HTR-8/SVneo (cell line): ENCODE measurements around the gene LILRA6.
"Not testable (repeated sequence)": the region's sequence is repeated elsewhere in the genome, so short reads cannot be mapped to it uniquely, and the experiment has no call there.

Source experiments
- DNase-seq: peaks from one replicate; pipeline ENCODE4 v3.0.0; 2011; ENCODE audit warnings: low spot score, mixed read lengths; ENCODE audit not compliant: insufficient read length
- FAIRE-seq: peaks from 2 replicates; lab custom pipeline; 2011; peaks lifted over from hg19 to GRCh38; lab: Jason Lieb, UNC

LILRA6 gene

GRCh38 chr19:54268936-54269335, 26.3 kb upstream of the LILRA6 start:
- no peak for DNase-seq
- FAIRE-seq, result no peak

DNA sequence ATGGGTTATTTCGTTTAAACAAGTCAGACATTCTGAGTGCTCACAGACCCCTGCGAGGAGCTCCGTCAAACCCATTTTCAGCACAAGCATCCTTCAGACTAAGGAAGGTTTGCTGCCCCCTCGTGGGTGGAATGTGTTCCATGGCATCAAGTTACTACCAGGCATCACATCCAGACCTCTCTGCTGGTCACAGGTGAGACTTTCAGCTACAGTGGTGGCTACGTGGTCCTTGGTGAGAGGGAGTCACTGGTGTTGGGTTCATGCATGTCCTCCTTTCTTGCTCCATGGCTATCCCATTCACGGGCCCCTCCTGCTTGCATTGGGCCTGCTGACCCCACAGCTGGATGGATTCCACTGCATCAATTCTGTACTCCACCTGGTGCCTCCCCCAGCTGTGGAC, 23.5 kb upstream of the LILRA6 start:
- FAIRE-seq, result peak; percentile 77

DNA sequence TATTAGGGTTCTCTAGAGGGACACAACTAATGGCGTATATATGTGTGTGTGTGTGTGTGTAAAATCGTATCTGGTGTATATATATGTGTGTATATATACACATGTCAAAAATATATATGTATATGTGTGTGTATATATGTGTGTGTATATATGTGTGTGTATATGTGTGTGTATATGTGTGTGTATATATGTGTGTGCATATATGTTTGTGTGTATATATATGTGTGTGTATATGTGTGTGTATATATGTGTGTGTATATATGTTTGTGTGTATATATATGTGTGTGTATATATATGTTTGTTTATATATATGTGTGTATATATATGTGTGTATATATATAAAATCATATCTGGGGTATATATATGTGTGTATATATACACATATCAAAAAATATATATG, 19.9 kb upstream of the LILRA6 start:
- FAIRE-seq (no peak), DNase-seq (no peak)

More for the DNA sequence above, 23.5 kb upstream of the LILRA6 start:
- peak; percentile 67 for DNase-seq

- DNase-seq (no peak), FAIRE-seq (no peak)
These were observed 19.5 kb upstream of the LILRA6 start for GRCh38 chr19:54262066-54262465.

GRCh38 chr19:54257116-54257480, 14.5 kb upstream of the LILRA6 start, which contains the start of gene LILRB5:
TSS of gene LILRB5 (minus strand) at chr19:54257273. CDS start at chr19:54257193, 80 bp downstream.
- no peak for FAIRE-seq
- no peak for DNase-seq

GRCh38 chr19:54256250-54257115, 13.9 kb upstream of the LILRA6 start:
- FAIRE-seq (no peak), DNase-seq (no peak)

- DNase-seq, result no peak
- FAIRE-seq, result no peak
These were observed 12.7 kb upstream of the LILRA6 start for GRCh38 chr19:54255105-54255775.

GRCh38 chr19:54254195-54254906, 11.8 kb upstream of the LILRA6 start:
- DNase-seq (no peak), FAIRE-seq (no peak)

DNA sequence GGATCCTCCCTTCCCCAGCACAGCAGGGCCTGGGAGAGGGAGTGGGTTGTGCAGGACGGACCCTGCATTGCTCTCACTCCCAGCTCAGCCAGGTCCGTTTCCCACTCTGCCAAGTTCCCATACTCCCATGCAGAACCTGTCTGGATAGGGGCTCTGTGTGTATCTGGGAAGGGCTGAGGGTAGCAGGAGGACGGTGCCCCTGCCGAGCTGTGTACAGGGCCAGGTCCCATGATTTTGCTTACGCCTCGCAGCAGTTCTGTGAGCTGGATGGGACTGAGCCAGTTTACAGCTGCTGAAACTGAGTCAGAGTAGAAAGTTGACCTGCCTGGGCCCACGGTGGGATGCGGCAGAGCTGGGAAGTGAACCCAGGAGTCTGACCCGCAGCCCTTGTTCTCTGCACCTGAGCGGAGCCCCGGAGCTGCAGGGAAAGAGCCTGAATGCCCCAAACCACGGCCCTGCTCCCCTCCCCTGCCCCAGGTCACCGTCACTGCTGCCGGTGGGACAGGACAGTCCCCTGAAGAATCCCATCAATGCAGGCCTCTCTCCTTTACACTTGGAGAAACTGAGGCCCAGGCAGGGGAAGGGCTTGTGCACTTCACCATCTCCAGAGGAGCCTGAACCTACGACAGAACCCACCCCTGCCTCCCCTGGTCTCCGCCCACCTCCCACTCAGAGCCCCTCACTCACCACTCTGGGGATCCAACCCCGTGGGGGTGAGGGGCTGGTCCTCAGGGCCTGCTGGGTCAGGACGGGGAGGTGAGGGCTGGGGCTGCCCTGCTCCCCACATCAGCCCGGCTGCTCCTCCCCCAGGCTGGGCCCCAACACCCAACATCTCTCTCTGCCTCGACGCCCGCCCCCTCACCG, 11.0 kb upstream of the LILRA6 start:
- DNase-seq, result no peak
- no peak for FAIRE-seq

- FAIRE-seq (no peak), DNase-seq (no peak)
These were observed 10.3 kb upstream of the LILRA6 start for GRCh38 chr19:54252845-54253244.

GRCh38 chr19:54252243-54252642, 9.7 kb upstream of the LILRA6 start:
- no peak for FAIRE-seq
- no peak for DNase-seq

DNA sequence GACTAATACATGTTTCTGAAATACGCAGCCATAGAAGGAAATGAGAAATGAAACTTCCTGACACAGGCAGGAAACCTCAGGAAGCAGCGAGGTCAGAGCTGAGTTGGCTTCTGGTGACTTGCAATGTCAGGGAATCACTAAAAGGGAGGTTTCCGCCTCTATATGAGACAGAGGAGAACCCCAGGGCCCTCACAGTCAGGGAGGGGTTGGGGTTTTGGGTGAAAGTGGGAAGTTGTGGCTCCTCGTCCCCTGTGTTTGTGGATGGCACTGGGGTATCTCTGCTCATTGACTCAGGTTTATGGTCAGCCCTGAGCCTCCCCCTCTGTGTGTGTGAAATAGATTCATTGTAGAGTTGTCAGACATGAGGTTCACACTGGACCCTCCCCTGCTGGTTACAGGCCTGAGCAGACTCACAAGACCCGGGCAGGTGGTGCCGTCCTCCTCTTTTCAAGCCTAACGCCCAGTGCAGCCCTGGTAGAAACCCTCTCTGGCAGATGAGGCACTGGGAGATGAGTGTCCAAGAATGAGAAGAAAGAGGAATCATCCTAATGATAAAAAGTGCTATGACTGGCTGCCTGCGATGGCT, 5.5 kb upstream of the LILRA6 start:
- no peak for FAIRE-seq
- no peak for DNase-seq

DNA sequence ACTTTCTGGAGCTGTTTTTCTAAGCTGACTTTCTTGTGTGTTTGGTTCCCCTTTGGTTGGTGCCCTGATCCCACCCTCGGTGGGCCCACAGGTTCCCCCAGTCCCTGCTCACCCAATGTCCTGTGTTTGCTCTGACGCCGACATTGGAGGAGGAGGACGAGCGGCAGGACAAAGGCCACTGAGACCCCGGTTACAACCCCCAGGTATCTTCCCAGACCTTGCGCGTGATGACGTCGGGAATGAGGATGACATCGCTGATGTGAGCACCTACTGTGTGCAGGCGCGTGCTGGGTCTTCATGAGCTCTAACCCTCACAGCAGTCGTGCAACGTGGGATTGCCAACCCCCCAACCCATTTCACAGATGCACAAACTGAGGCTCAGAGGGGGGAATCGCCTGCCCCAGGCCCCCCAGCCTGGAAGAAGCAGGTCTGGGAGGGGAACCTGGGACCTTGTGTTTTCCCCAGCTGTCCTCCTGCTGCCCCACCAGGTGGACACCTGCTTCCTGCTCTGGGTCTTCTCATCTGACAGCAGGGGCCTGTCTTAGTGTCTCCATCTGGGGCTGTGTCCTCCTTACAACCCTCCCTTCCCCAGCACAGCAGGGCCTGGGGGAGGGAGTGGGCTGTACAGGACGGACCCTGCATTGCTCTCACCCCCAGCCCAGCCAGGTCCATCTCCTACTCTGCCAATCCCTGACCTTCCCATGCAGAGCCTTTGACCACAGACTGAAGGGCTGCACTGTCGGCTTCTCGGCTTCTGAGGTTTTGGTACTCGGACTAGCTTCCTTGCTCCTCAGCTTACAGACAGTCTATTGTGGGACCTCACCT, 4.7 kb upstream of the LILRA6 start:
- DNase-seq (no peak), FAIRE-seq (no peak)

DNA sequence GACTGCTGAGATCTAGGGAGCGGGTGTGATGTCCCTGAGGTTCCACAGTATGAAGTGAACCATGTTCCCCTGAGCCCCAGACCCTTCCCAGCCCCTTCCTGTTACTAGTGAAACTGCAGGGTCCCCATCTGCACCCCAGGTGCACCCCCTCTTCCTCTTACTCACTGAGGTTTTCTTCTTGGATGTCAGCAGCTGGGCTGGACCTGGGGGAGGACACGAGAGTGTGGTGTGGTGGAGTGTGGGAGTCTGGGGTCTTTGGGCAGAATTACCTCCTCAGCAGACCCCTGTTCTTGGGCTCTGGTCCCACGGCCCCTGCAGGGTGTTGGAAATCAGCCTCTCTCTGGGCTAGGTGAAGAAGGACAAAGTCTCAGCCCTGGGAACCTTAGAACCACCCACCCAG, 3.3 kb upstream of the LILRA6 start:
- FAIRE-seq, result no peak

GRCh38 chr19:54243809-54244208, 1.2 kb upstream of the LILRA6 start:
- not testable (repeated sequence) for DNase-seq, FAIRE-seq

More for the DNA sequence above, 3.3 kb upstream of the LILRA6 start:
- DNase-seq, result no peak

DNA sequence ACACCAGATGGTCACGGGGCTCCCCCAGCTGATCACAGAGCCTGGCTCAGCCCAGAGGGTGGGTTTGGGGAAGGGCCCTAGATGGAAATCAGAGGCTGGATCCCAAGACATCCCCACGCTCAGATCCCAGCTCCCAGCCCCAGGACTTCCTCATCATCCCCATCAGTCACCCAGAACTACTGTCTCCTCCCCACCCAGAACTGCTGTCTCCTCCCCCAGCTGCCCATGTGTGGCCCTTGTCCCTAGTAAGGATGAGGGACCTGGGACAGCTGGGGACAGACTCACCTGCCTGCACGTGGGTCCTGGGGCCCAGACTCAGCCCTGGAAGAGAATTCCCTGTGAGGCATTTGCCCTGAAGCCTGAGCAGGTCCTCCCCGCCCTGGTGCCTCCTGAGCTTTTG, 356 bp downstream of the LILRA6 start:
- FAIRE-seq, DNase-seq: not testable (repeated sequence)

DNA sequence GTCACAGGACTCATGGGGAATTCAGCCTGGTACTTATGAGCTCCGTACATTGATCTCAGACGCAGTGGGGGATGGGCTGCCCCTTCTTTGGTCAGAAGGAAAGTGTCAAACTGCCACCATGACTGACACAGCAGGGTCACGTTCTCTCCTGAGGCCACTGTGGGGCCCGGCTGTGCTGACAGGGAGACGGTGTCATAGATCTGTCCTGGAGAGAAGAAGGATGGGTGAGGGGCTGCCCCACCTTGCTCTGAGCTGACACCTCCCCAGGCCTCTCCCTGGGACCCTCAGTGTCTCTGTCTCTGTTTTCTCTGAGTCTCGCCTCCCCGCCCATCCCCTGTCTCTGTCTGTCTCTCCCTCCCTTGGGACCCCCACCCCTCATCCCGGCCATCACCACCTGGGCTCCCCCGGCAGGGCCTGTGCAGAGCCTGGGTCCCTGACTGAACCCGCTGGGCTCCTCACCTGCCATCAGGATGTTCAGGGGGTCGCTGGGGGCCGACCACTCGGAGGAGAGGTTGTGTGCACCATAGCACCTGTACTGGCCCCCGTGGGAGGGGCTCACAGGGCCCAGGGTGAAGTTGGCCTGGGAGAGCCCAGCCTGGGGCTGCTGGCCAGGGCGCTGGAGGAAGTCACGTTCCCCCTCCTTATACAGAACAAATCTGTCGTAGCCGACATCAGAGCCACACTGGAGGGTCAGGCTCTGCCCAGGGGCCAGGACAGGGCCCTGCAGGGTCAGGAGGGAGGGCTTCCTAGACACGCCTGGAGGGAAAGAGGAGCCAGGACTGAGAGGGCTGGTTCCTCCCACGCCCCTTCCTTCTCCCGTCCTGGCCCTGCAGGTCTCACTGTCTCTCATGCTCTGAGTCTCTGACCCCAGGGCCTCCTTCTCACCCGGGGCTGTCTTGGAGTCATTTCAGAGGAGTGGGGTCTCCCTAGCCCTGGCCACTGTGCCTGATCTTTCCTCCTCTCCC, 1.9 kb downstream of the LILRA6 start:
- FAIRE-seq, result peak; percentile 13
- not testable (repeated sequence) for DNase-seq
